ENCODE measurements around the gene PPM1E.

Gene PPM1E

GRCh38 chr17:59001158-59001814, 245.6 kb downstream of the PPM1E start:
- Histone ChIP-seq H3K4me1 (ENCODE audit: control insufficient read depth, low read length) (peaks cover 74% of the 10 kb centered on the region), H3K27me3 (ENCODE audit: control insufficient read depth, low read length) (no peaks in the 10 kb centered on the region), H3K9me2 (replicated peaks; ENCODE audit: control insufficient read depth, low read length) (no peaks in the 10 kb centered on the region), H3K4me2 (ENCODE audit: low read length) (peak overlapping the region; percentile 75), H3K4me3 (ENCODE audit: low read length) (peak overlapping the region; percentile 73), H3K36me3 (ENCODE audit: control insufficient read depth, low read length) (peaks cover 34% of the 10 kb centered on the region), H3F3A (ENCODE audit: control insufficient read depth, insufficient read depth) (peaks cover 39% of the 10 kb centered on the region), H3K27ac (ENCODE audit: low read depth, low read length) (peak overlapping the region; percentile 90), H3K79me2 (ENCODE audit: control insufficient read depth, low read length) (peaks cover 8% of the 10 kb centered on the region), H4K20me1 (ENCODE audit: control insufficient read depth, insufficient read depth, low read depth, low read length) (no peaks in the 10 kb centered on the region), H3K9me3 (ENCODE audit: control insufficient read depth, insufficient read depth, low read length) (no peaks in the 10 kb centered on the region)
- no peak for TF ChIP-seq CTCF (IDR thresholded peaks at IDR 0.05; ENCODE audit: low read depth, low read length, poor library complexity, severe bottlenecking)
- no peak for TF ChIP-seq EZH2phosphoT487 (IDR thresholded peaks at IDR 0.05; ENCODE audit: borderline replicate concordance, low read length)

- H3K36me3 ChIP-seq (ENCODE audit: control insufficient read depth, low read length) = peaks cover 34% of the 10 kb centered on the region
These were observed 246.5 kb downstream of the PPM1E start for GRCh38 chr17:59002126-59002525.

GRCh38 chr17:59002848-59003247, 247.2 kb downstream of the PPM1E start:
- Histone ChIP-seq H3F3A (ENCODE audit: control insufficient read depth, insufficient read depth) (peaks cover 43% of the 10 kb centered on the region), H3K27ac (ENCODE audit: low read depth, low read length) (peak overlapping the region; percentile 90), H3K79me2 (ENCODE audit: control insufficient read depth, low read length) (peaks cover 8% of the 10 kb centered on the region), H3K4me2 (ENCODE audit: low read length) (peak overlapping the region; percentile 75), H3K9me3 (ENCODE audit: control insufficient read depth, insufficient read depth, low read length) (no peaks in the 10 kb centered on the region), H3K4me3 (ENCODE audit: low read length) (peak overlapping the region; percentile 73), H3K9me2 (replicated peaks; ENCODE audit: control insufficient read depth, low read length) (no peaks in the 10 kb centered on the region), H4K20me1 (ENCODE audit: control insufficient read depth, insufficient read depth, low read depth, low read length) (no peaks in the 10 kb centered on the region), H3K27me3 (ENCODE audit: control insufficient read depth, low read length) (no peaks in the 10 kb centered on the region), H3K36me3 (ENCODE audit: control insufficient read depth, low read length) (peaks cover 34% of the 10 kb centered on the region), H3K4me1 (ENCODE audit: control insufficient read depth, low read length) (peaks cover 70% of the 10 kb centered on the region)
- no peak for TF ChIP-seq CTCF (IDR thresholded peaks at IDR 0.05; ENCODE audit: low read depth, low read length, poor library complexity, severe bottlenecking)
- TF ChIP-seq EZH2phosphoT487 (IDR thresholded peaks at IDR 0.05; ENCODE audit: borderline replicate concordance, low read length) = no peak

More at GRCh38 chr17:59002126-59002525, 246.5 kb downstream of the PPM1E start:
- H3K79me2 ChIP-seq (ENCODE audit: control insufficient read depth, low read length) = peaks cover 8% of the 10 kb centered on the region
- H3K9me2 ChIP-seq (replicated peaks; ENCODE audit: control insufficient read depth, low read length) = no peaks in the 10 kb centered on the region
- peak overlapping the region; percentile 90 for H3K27ac ChIP-seq (ENCODE audit: low read depth, low read length)
- no peaks in the 10 kb centered on the region for H4K20me1 ChIP-seq (ENCODE audit: control insufficient read depth, insufficient read depth, low read depth, low read length)
- peak overlapping the region; percentile 73 for H3K4me3 ChIP-seq (ENCODE audit: low read length)
- no peaks in the 10 kb centered on the region for H3K9me3 ChIP-seq (ENCODE audit: control insufficient read depth, insufficient read depth, low read length)
- H3K27me3 ChIP-seq (ENCODE audit: control insufficient read depth, low read length) = no peaks in the 10 kb centered on the region
- TF ChIP-seq CTCF (IDR thresholded peaks at IDR 0.05; ENCODE audit: low read depth, low read length, poor library complexity, severe bottlenecking) = no peak
- TF ChIP-seq EZH2phosphoT487 (IDR thresholded peaks at IDR 0.05; ENCODE audit: borderline replicate concordance, low read length) = no peak
- H3K4me2 ChIP-seq (ENCODE audit: low read length) = peak overlapping the region; percentile 75
- H3F3A ChIP-seq (ENCODE audit: control insufficient read depth, insufficient read depth) = peaks cover 41% of the 10 kb centered on the region
- H3K4me1 ChIP-seq (ENCODE audit: control insufficient read depth, low read length) = peaks cover 74% of the 10 kb centered on the region

All from DOHH2 (cell line).